ENCODE measurements around the gene PKMYT1.

Gene PKMYT1

GRCh38 chr16:2954656-2955381 lies 25.4 kb downstream of the PKMYT1 start:
- no peak for TF ChIP-seq CTCF (conservative IDR thresholded peaks at IDR 0.05)
- H3K27ac ChIP-seq, result no peak overlapping the region

GRCh38 chr16:2953706-2954627 lies 26.3 kb downstream of the PKMYT1 start:
- H3K27ac ChIP-seq, result no peak overlapping the region
- TF ChIP-seq CTCF (conservative IDR thresholded peaks at IDR 0.05), result no peak

GRCh38 chr16:2952679-2953078 lies 27.6 kb downstream of the PKMYT1 start:
- H3K27ac ChIP-seq, result no peak overlapping the region
- TF ChIP-seq CTCF (conservative IDR thresholded peaks at IDR 0.05), result no peak

GRCh38 chr16:2950773-2951172 lies 29.5 kb downstream of the PKMYT1 start:
- no peak overlapping the region for H3K27ac ChIP-seq
- no peak for TF ChIP-seq CTCF (conservative IDR thresholded peaks at IDR 0.05)

GRCh38 chr16:2950353-2950724 lies 29.9 kb downstream of the PKMYT1 start:
- H3K27ac ChIP-seq, result no peak overlapping the region
- no peak for TF ChIP-seq CTCF (conservative IDR thresholded peaks at IDR 0.05)

GRCh38 chr16:2949705-2950352 lies 30.4 kb downstream of the PKMYT1 start:
- TF ChIP-seq CTCF (conservative IDR thresholded peaks at IDR 0.05), result no peak
- no peak overlapping the region for H3K27ac ChIP-seq
